OCI-LY7 (cell line): ENCODE results near the gene WNT9B.

Experiments used
- EZH2phosphoT487 ChIP-seq: fragments of 200-600 bp; sonication (generic); IDR thresholded peaks from 2 replicates; pipeline ENCODE4 v1.6.1; 2018; ENCODE audit warnings: low read depth, borderline replicate concordance, mild to moderate bottlenecking, mixed run types, antibody characterized with exemption, low read length, moderate library complexity, mixed read lengths
- TF ChIP-seq, protein P1 (sequence below): fragments of 200-600 bp; sonication (generic); conservative IDR thresholded peaks from 2 replicates; pipeline ENCODE4 v1.5.1; 2014; ENCODE audit warnings: mild to moderate bottlenecking, antibody characterized with exemption, low read length, moderate library complexity, mixed read lengths

DNA sequence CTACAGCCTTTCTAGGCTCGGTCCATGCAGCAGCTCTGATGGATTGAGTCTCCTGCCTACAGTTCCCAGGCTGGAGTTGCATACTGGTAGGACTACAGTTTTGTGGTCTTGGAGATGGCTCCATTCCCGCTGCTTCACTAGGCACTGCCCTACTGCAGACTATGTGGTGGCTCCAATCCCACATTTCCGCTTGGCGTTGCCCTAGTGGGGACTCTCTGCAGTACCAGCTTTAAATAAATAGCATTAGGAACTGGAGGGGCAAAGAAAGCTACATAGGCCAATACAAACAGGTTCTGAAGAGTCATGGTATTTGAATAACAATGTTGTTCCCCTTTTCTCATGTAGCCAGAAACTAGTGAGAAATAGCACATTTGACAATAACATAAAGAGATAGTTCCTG lies 66.1 kb downstream of the WNT9B start:
- TF ChIP-seq, protein P1, sequence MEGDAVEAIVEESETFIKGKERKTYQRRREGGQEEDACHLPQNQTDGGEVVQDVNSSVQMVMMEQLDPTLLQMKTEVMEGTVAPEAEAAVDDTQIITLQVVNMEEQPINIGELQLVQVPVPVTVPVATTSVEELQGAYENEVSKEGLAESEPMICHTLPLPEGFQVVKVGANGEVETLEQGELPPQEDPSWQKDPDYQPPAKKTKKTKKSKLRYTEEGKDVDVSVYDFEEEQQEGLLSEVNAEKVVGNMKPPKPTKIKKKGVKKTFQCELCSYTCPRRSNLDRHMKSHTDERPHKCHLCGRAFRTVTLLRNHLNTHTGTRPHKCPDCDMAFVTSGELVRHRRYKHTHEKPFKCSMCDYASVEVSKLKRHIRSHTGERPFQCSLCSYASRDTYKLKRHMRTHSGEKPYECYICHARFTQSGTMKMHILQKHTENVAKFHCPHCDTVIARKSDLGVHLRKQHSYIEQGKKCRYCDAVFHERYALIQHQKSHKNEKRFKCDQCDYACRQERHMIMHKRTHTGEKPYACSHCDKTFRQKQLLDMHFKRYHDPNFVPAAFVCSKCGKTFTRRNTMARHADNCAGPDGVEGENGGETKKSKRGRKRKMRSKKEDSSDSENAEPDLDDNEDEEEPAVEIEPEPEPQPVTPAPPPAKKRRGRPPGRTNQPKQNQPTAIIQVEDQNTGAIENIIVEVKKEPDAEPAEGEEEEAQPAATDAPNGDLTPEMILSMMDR, result no peak
- TF ChIP-seq EZH2phosphoT487, result no peak
